Left renal cortex interstitium (tissue), 4 donors: Measurements from ENCODE around the gene ZNF227. TPM values are rescaled to one million over a fixed set of nuclear protein-coding genes. Genes with fewer than 3 reads are reported as not detected.
"Not testable (repeated sequence)": the region's sequence is repeated elsewhere in the genome, so short reads cannot be mapped to it uniquely, and the experiment has no call there.

ENCODE experiments used
- DNase-seq, 4 donors: peaks; one replicate each; pipeline ENCODE4 v3.0.0-alpha.2; 2013; ENCODE audit warnings: low read depth in 4 of 4, low spot score in 2 of 4, missing footprints in 1 of 4
- polyA plus RNA-seq, 4 donors: library from polyadenylated mRNA; unstranded; fragments of 120-200 nt; gene quantifications; one replicate each; pipeline ENCODE4 v1.2.1, GENCODE V29; 2013; ENCODE audit not compliant: insufficient read length in 4 of 4

The ZNF227 gene
- polyA plus RNA-seq, 4 donors, result 22.7 to 28.1 (median 26.3) TPM

DNA sequence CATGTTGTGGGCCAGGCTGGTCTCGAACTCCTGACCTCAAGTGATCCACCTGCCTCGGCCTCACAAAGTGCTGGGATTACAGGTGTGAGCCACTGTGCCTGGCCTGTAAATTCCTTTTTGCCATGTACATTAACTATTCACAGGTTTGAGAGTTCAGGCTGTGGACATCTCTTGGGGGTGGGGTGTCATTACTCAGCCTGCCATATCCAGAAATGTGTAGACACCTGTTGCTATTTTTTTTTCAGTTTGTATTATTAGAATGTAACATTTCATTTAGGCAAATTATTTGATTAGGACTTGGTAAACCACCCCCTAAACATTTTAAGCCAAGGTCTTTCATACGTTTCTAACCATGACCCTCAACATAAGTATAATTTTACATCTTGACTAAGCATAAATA lies 20.5 kb downstream of the ZNF227 start:
- DNase-seq, result no peak

- DNase-seq, result no peak
Observed at GRCh38 chr19:44236384-44236783, 24.1 kb downstream of the ZNF227 start.

- not testable (repeated sequence) for DNase-seq
Observed at GRCh38 chr19:44252332-44252731, 40.0 kb downstream of the ZNF227 start.

DNA sequence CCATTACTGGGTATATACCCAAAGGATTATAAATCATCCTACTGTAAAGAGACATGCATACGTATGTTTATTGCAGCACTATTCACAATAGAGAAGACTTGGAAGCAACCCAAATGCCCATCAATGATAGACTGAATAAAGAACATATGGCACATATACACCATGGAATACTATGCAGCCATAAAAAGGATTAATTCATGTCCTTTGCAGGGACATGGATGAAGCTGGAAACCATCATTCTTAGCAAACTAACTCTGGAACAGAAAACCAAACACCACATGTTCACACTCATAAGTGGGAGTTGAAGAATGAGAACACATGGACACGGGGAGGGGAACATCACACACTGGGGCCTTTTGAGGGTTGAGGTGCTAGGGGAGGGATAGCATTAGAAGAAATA lies 41.1 kb downstream of the ZNF227 start:
- DNase-seq, result not testable (repeated sequence)

DNA sequence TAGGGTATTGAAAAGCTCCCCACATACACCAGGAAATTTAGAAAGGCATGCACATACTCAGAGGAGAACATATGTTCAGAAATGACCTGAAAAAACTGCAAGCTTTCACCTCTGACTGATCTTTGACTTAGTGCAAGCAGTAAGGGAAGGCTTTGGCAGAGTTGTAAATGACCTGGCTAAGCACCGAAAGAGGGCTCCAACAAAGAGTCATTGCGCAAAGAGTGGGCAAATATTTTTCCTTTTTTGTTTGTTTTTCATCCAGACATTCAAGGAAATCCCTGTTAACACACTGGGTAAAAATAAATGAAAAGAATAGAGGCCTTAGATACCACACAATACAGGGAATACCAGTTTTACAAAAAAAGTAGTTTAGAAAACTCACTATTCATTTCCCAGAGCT lies 42.2 kb downstream of the ZNF227 start:
- no peak for DNase-seq

- no peak for DNase-seq
Observed at GRCh38 chr19:44255705-44256411, 43.5 kb downstream of the ZNF227 start.

DNA sequence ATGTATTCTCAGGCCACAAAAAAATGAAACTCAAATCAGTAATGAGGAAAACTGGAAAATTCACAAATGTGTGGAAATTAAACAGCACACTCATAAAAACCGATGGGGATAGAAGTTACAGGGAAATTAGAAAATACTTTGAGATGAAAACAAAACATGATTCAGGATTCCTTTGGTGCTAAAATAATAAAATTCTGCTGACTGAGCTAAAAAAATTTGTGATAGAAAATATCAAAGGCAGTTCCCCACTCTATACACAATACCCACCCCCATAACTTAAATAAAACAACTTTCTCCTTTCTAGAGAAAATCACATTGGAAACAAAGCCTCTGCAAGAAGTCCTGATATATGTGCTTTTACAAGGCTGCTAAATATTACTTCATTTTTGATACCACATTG lies 45.8 kb downstream of the ZNF227 start:
- DNase-seq, result no peak

GRCh38 chr19:44258835-44259413 lies 46.6 kb downstream of the ZNF227 start:
- no peak for DNase-seq

DNA sequence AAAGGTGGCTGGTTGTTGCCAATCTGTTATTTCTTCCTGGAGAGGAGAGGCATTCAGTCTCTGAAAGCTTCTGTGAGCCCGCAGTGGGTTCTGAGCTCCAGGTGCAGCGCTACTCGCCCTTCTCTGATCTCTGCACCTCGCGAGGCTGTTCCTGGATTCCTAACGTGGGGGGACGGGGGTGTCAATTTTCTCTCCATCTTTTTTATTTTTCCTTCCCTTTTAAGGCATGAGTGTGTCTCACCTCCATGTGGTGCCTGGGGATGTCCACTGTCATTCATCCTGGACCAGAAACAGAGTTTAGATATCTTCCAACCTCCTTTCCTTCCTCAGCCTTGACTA lies 48.0 kb downstream of the ZNF227 start:
- DNase-seq, result no peak

GRCh38 chr19:44260695-44261446 lies 48.5 kb downstream of the ZNF227 start:
- DNase-seq, result no peak

DNA sequence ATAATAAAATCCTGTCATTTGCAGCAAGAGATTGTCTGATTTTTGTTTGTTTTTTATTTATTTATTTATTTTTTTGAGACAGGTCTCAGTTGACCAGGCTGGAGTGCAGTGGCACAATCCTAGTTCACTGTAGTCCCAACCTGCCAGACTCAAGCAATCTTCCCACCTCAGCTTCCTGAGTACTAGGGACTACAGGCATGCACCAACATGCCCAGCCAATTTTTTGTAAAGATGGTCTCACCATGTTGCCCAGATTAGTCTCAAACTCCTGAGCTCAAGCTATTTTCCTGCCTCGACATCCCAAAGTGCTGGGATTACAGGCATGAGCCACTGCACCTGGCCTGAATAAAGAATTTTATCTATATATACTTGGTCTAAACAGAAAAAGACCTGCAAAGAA lies 65.0 kb downstream of the ZNF227 start:
- no peak for DNase-seq

DNA sequence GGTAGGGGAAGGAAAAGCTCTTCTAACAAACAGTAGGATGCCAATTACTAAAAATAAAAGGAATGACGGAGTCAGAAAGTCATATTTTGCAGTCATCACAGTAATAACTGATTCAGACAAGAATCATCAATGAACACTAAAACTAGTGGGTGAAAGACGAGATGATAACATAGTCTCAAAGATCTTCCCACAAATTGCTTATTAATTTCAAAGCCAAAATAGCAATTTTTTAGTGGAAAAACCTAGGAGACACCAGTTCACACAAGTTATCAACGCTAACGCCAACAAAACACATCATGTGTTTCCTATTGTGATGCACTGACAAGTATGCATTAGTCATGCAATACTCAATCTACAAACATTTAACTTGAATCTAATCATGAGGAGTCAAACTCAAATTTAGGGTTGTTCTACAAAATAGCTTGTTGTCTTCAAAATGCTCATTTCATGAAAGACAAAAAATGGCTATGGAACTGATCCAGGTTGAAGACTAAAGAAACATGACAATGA lies 65.9 kb downstream of the ZNF227 start:
- DNase-seq, result no peak

- no peak for DNase-seq
Observed at GRCh38 chr19:44280916-44281315, 68.6 kb downstream of the ZNF227 start.

DNA sequence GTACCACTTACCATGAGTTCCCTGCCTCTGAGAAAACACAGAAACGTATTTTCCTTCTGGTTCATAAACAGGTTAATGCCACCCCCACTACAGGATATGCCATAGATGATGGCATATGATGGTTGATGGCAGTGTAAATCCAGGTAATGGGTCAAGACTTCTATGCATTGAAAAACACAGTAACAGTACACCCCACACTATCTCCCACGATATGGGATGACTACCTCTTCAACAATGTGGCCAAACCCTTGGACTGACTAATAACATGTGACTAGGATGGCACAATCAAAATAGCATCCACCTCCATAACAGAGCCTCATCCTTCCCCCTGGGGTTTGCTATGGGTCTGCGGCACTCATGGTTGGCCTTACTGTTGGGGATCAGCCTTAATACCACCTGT lies 70.5 kb downstream of the ZNF227 start:
- no peak for DNase-seq

- DNase-seq, result no peak
Observed at GRCh38 chr19:44284968-44285367, 72.6 kb downstream of the ZNF227 start.

Other genes starting within 250 kb of the ZNF227 start
- gene ZNF155, start 228.3 kb upstream of the ZNF227 start, polyA plus RNA-seq, result 10 to 100 TPM; 14.0 to 17.6 (median 14.9) TPM
- gene ZNF230, start 209.6 kb upstream of the ZNF227 start, polyA plus RNA-seq, result 1 to 10 TPM; 5.7 to 7.8 (median 7.4) TPM
- 1 to 10 TPM; 7.4 to 9.9 (median 8.8) TPM for gene ZNF222, start 187.2 kb upstream of the ZNF227 start, polyA plus RNA-seq
- 10 to 100 TPM in 3 of 4 donors, 1 to 10 TPM in 1; 9.7 to 14.6 (median 12.9) TPM for gene ZNF223, start 160.5 kb upstream of the ZNF227 start, polyA plus RNA-seq
- 1 to 10 TPM; 2.8 to 6.7 (median 4.1) TPM for gene ZNF284, start 140.4 kb upstream of the ZNF227 start, polyA plus RNA-seq
- gene ZNF224, start 118.2 kb upstream of the ZNF227 start, polyA plus RNA-seq, result 10 to 100 TPM; 21.2 to 49.0 (median 31.9) TPM
- 10 to 100 TPM in 1 of 4 donors, 1 to 10 TPM in 3; 9.6 to 11.3 (median 9.8) TPM for gene ZNF225, start 99.1 kb upstream of the ZNF227 start, polyA plus RNA-seq
- 10 to 100 TPM in 3 of 4 donors, 1 to 10 TPM in 1; 9.8 to 21.3 (median 15.7) TPM for gene ZNF234, start 71.0 kb upstream of the ZNF227 start, polyA plus RNA-seq
- 10 to 100 TPM; 27.7 to 29.6 (median 29.0) TPM for gene ZNF226, start 47.4 kb upstream of the ZNF227 start, polyA plus RNA-seq
- gene ZNF233, start 47.4 kb downstream of the ZNF227 start, polyA plus RNA-seq, result 1 to 10 TPM; 5.1 to 8.2 (median 7.4) TPM
- 10 to 100 TPM; 10.3 to 14.0 (median 11.1) TPM for gene ZNF235, start 92.5 kb downstream of the ZNF227 start, polyA plus RNA-seq
- 10 to 100 TPM; 10.5 to 13.2 (median 12.2) TPM for gene ZNF112, start 144.1 kb downstream of the ZNF227 start, polyA plus RNA-seq
- gene ZNF285, start 189.1 kb downstream of the ZNF227 start, polyA plus RNA-seq, result 10 to 100 TPM in 2 of 4 donors, 1 to 10 TPM in 2; 8.2 to 12.5 (median 10.3) TPM
- 10 to 100 TPM; 13.6 to 15.4 (median 14.4) TPM for gene ZNF229, start 235.9 kb downstream of the ZNF227 start, polyA plus RNA-seq